Stomach (tissue), 9 donors: ENCODE results near the gene GPBAR1. TPM values are rescaled to one million over a fixed set of nuclear protein-coding genes. Genes with fewer than 3 reads are reported as not detected.

Experiments
- DNase-seq, 2 donors: peaks; one replicate each; pipeline versions ENCODE4 v3.0.0 to v3.0.0-alpha.2; 2013 to 2019
- H3K27ac ChIP-seq, 5 donors: fragments of 200-600 bp in 4 of 5; sonication (generic) in 4 of 5; one replicate each; pipeline ENCODE4 v1.5.1; 2013 to 2019; ENCODE audit warnings: mild to moderate bottlenecking in 1 of 5, moderate library complexity in 1 of 5
- H3K27me3 ChIP-seq, 3 donors: fragments of 200-600 bp; sonication (generic); one replicate each; pipeline ENCODE4 v1.5.1; 2017 to 2019; ENCODE audit warnings: mixed run types in 1 of 3
- H3K36me3 ChIP-seq, 4 donors: fragments of 200-600 bp; sonication (generic); 1 replicate in 3 of 4; 2 replicates in 1 of 4; pipeline ENCODE4 v1.5.1; 2016 to 2019
- H3K4me1 ChIP-seq, 4 donors: fragments of 200-600 bp; sonication (generic); one replicate each; pipeline ENCODE4 v1.5.1; 2016 to 2019
- H3K4me3 ChIP-seq, 4 donors: fragments of 200-600 bp; sonication (generic) in 3 of 4; one replicate each; pipeline ENCODE4 v1.5.1; 2016 to 2019; ENCODE audit warnings: mild to moderate bottlenecking in 1 of 4
- H3K9me3 ChIP-seq, 4 donors: fragments of 200-600 bp; sonication (generic); one replicate each; pipeline ENCODE4 v1.5.1; 2016 to 2019
- CTCF ChIP-seq, 7 experiments: fragments of 450-650 bp in 4 of 7; fragments of 200-600 bp in 3 of 7; sonication (generic) in 3 of 7; IDR thresholded peaks; one replicate each; pipeline ENCODE4 v1.5.1; 2016 to 2019; ENCODE audit warnings: antibody characterized with exemption in 7 of 7, control low read depth in 2 of 7, mild to moderate bottlenecking in 1 of 7
- EP300 ChIP-seq: sonication (generic); formaldehyde crosslinking; IDR thresholded peaks from one replicate; pipeline ENCODE4 v1.6.1; 2017; ENCODE audit warnings: antibody characterized with exemption
- POLR2A ChIP-seq, 4 donors: fragments of 450-650 bp; IDR thresholded peaks; one replicate each; pipeline ENCODE4 v1.6.1; 2016; ENCODE audit warnings: antibody characterized with exemption in 4 of 4, control low read depth in 2 of 4, mild to moderate bottlenecking in 1 of 4, moderate library complexity in 1 of 4
- POLR2AphosphoS5 ChIP-seq, 3 donors: sonication (generic); formaldehyde crosslinking; IDR thresholded peaks; one replicate each; pipeline ENCODE4 v1.6.1; 2016; ENCODE audit warnings: antibody characterized with exemption in 3 of 3
- WGBS, 5 donors: extraction: QIAGEN DNeasy Blood & Tissue Kit in 3 of 5; methylation state at CpG; one replicate each; pipeline versions ENCODE4 v1.1.5 to v1.1.7; 2013 to 2018; 5-methylcytosine and 5-hydroxymethylcytosine counted together
- intact Hi-C: fragments of 100-400 bp; cut with DNase I; formaldehyde crosslinking; loops from one replicate; pipeline ENCODE4 v1.15.1; 2023; ENCODE audit warnings: low total_unique reads
- polyA plus RNA-seq, 3 donors: library from polyadenylated mRNA; stranded (reverse); fragments of 200-250 nt; gene quantifications; one replicate each; pipeline ENCODE4 v1.2.3, GENCODE V29; 2013
- total RNA-seq, 5 donors: library from RNA; depleted of rRNA; stranded (reverse); fragments of >200 nt; gene quantifications; one replicate each; pipeline versions ENCODE4 v1.1.0 to v1.2.3, GENCODE V29; 2014 to 2016
- donor health status: healthy with polysubstance abuse.
- donor health status: Bipolar disorder and iron deficiency.
- donor health status: healthy.

The GPBAR1 gene
- total and polyA plus RNA-seq, 8 donors = 0.45 to 4.8 (median 2.2) TPM

GRCh38 chr2:218249691-218250090 is 11.1 kb upstream of the GPBAR1 start:
- intact Hi-C loops = no loop called here
- TF ChIP-seq EP300 (no peak), POLR2A (IDR thresholded peaks at IDR 0.05) (no peak), POLR2AphosphoS5 (IDR thresholded peaks at IDR 0.05) (no peak), CTCF (IDR thresholded peaks at IDR 0.05) (no peak)
- peak in 1 of 2 donors; percentile 17 for DNase-seq

GRCh38 chr2:218252509-218253231 is 8.1 kb upstream of the GPBAR1 start:
- peak in 1 of 2 donors; percentile 23 for DNase-seq
- Histone ChIP-seq H3K27me3 (no peaks in the 10 kb centered on the region), H3K27ac (peak overlapping the region in 3 of 5 donors; percentile 6 to 38 (median 10)), H3K4me3 (no peak overlapping the region), H3K36me3 (peaks cover 85 to 94% (median 94%) of the 10 kb centered on the region in 4 donors), H3K4me1 (peaks cover 0 to 20% (median 10%) of the 10 kb centered on the region in 4 donors), H3K9me3 (no peaks in the 10 kb centered on the region)
- intact Hi-C loops = no loop called here
- TF ChIP-seq POLR2AphosphoS5 (IDR thresholded peaks at IDR 0.05) (no peak), POLR2A (IDR thresholded peaks at IDR 0.05) (no peak), CTCF (IDR thresholded peaks at IDR 0.05) (no peak), EP300 (no peak)
- 57 to 73% (median 63%) methylated on average over 7 of the region's 7 CpGs for WGBS, 5 donors

More at GRCh38 chr2:218249691-218250090, 11.1 kb upstream of the GPBAR1 start:
- H3K36me3 ChIP-seq = peaks cover 99 to 100% (median 100%) of the 10 kb centered on the region in 4 donors
- no peak overlapping the region for H3K27ac ChIP-seq
- 87 to 95% (median 94%) methylated on average over 13 of the region's 13 CpGs for WGBS, 5 donors
- H3K9me3 ChIP-seq = no peaks in the 10 kb centered on the region
- no peak overlapping the region for H3K4me3 ChIP-seq
- peaks cover 0 to 21% (median 4%) of the 10 kb centered on the region in 4 donors for H3K4me1 ChIP-seq
- no peaks in the 10 kb centered on the region for H3K27me3 ChIP-seq

- H3K4me3 ChIP-seq = no peak overlapping the region
- intact Hi-C loops = no loop called here
- H3K36me3 ChIP-seq = peaks cover 81 to 89% (median 88%) of the 10 kb centered on the region in 4 donors
- 74 to 80% (median 76%) methylated on average over 5 of the region's 5 CpGs for WGBS, 5 donors
- peak overlapping the region in 3 of 5 donors; percentile 10 to 38 (median 11) for H3K27ac ChIP-seq
- H3K4me1 ChIP-seq = peaks cover 0 to 25% (median 14%) of the 10 kb centered on the region in 4 donors
- DNase-seq = peak in 1 of 2 donors; percentile 1
- no peaks in the 10 kb centered on the region for H3K27me3 ChIP-seq
- TF ChIP-seq EP300 = no peak
- no peak for TF ChIP-seq CTCF (IDR thresholded peaks at IDR 0.05)
- TF ChIP-seq POLR2A (IDR thresholded peaks at IDR 0.05) = no peak
- TF ChIP-seq POLR2AphosphoS5 (IDR thresholded peaks at IDR 0.05) = no peak
- no peaks in the 10 kb centered on the region for H3K9me3 ChIP-seq
These were observed 7.6 kb upstream of the GPBAR1 start for GRCh38 chr2:218253232-218253625.

- TF ChIP-seq EP300 (no peak), POLR2AphosphoS5 (IDR thresholded peaks at IDR 0.05) (no peak), CTCF (IDR thresholded peaks at IDR 0.05) (no peak), POLR2A (IDR thresholded peaks at IDR 0.05) (no peak)
- WGBS, 5 donors = 67 to 86% (median 78%) methylated on average over 6 of the region's 6 CpGs
- Histone ChIP-seq H3K27me3 (no peaks in the 10 kb centered on the region), H3K9me3 (no peaks in the 10 kb centered on the region), H3K4me3 (no peak overlapping the region), H3K4me1 (peaks cover 22 to 47% (median 31%) of the 10 kb centered on the region in 4 donors), H3K27ac (peak overlapping the region in 1 of 5 donors; percentile 12), H3K36me3 (peaks cover 59 to 67% (median 66%) of the 10 kb centered on the region in 4 donors)
- intact Hi-C loops = no loop called here
- DNase-seq = no peak
These were observed 5.4 kb upstream of the GPBAR1 start for GRCh38 chr2:218255446-218255845.
